ENCODE measurements around the gene NOP9.

NOP9 gene

DNA sequence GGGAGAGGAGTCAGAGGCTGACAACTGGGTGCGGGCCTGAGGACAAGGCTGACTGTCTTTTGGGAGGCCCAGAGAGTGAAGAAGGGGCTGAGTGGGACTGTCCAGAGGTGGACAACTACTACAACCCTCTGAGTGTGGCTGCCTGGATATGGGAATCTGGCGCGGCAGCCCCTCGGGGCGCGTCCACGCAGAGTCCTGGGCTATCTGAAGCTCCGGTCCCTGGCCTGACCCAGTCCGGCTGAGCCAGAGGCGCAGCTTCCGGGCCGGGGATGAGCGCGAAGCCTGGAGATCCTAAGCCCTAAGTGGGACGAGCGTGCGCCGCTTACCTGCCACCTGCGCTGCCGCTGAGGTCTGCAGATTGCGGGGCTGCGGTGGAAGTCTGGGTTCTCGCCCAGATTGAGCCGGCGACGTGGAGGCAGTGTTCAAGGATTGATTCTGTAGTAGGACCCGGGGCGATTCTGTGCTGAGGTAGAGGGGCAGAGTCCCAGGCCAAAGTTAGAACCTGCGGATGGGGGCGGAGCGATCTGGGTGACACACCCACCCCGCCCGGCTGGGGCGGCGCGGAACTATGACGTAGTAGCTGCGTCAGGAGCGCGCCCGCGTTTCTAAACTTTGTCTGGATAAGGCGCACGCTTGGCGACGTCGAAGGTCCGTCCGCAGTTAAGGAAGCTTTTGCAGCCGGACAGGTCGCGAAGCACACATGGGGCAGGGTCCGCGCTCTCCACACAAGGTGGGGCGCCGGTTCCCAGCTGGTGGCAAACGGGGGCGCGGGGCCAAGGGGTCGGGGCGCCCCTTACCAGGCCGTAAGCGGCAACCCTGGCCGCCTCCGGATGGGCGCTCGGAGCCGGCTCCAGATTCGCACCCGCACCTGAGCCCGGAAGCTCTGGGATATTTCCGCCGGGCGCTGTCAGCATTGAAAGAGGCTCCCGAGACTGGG, at the start of gene NOP9, which contains the start of gene DHRS1:
TSS of gene NOP9 (plus strand) at position 596 of the 937 bp plus-strand sequence. CDS start at position 701, 105 bp downstream.
TSS of gene DHRS1 (minus strand) at position 526 of the 937 bp plus-strand sequence. CDS start 674 bp downstream, outside the sequence.
- DNase-seq (ENCODE audit: low read depth in 2 of 2), result peak; percentile 83 to 88

GRCh38 chr14:24250354-24250753, 49.3 kb upstream of the NOP9 start:
- DNase-seq (ENCODE audit: low read depth in 2 of 2), result no peak

- DNase-seq (ENCODE audit: low read depth in 2 of 2), result no peak
Measured at GRCh38 chr14:24251880-24252288, 47.8 kb upstream of the NOP9 start.

GRCh38 chr14:24252289-24253124, 47.1 kb upstream of the NOP9 start:
- DNase-seq (ENCODE audit: low read depth in 2 of 2), result no peak

DNA sequence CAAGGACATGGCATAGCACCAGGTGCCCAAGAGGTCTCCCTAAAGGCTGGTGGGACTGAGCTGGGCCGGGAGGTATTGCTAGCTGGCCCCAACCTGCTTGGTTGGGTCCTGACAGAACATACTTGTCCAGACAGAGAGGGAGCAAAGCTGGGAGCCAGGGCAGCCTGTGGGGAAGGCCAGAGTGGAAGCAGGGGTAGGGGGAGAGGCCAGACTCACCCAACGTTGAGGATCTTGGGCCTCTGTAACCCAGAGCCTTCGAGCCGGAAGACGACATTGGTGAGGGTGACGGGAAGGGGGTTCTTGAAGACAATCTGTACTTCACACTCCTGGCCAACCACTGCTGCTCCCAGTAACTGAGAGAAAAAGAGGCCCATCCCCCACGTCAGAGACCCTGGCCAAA, 45.7 kb upstream of the NOP9 start:
- DNase-seq (ENCODE audit: low read depth in 2 of 2), result no peak

DNA sequence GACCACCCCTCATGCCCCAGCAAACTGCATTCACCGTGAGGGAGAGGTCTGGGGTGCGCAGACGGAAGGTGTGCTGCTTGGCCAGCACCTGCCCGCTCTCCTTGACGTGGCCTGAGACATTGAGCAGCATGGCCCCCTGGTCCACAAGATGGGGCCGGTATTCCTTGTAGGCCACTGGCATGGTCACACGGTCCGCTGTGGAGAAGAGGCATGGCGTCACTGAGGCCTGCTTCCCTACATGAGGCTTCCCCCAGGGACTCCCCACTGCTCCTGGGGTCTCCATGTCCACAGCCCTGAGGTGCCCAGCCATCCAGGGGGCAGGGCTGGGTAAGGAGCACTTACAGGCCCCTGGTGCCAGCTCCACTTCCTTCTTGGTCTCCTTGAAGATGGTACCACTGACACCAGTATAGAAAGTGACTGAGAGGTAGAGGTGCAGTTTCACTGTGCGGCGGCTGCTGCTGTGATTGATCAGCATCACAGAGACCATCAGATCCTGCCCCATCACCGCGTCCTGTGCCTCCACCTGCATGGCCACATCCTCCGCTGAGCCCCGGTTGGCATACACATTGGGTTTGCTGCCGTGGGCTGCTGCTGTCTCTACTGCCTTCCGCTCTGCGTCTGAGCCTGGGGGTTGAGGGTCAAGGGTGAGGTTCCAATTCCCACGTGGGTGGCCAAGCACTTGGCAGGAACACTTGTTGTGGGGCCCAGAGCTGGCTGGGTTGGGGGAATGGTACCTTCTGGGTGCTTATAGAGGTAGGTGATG, 44.8 kb upstream of the NOP9 start:
- DNase-seq (ENCODE audit: low read depth in 2 of 2), result no peak

GRCh38 chr14:24255438-24255837, 44.2 kb upstream of the NOP9 start:
- DNase-seq (ENCODE audit: low read depth in 2 of 2), result no peak

GRCh38 chr14:24255931-24256711, 43.5 kb upstream of the NOP9 start:
- DNase-seq (ENCODE audit: low read depth in 2 of 2), result no peak

DNA sequence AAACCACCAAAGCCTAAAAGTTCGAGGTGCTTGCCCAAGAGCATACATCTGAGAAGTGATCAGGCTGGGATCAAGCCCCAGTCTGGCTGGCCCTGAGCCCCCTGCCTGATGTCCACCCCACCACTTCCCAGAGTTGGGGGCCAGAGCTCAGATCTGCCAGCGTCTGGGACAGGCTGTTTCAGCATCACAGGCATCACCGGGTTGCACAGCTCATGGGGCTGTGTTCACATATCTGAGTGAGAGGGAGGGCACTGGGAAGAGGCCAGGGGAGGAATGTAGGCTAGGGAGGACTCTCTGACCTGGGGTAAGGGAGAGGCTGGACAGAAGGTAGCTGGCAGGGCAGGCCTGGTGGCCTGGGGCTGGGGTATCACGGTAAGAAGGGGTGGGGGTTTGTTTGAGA, 42.7 kb upstream of the NOP9 start:
- DNase-seq (ENCODE audit: low read depth in 2 of 2), result no peak

DNA sequence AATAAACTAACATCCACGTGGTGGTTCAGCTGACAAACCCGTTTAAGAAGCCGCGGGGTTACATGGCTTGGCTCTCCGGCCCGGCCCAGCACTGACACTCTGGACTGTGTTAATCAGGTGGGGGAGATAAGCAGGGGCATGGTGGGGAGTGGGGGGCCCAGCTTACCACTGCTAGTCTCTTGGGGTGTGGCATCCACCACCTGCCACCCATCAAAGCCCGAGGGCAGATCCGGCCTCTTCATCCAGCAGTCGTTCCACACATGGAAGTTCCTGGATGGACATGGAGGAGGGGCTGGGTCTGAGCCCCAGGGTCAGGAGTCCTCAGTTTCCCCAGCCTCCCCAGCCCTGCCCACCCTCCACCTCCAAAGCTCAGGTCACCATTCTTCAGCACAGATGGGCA, 41.5 kb upstream of the NOP9 start:
- no peak for DNase-seq (ENCODE audit: low read depth in 2 of 2)

GRCh38 chr14:24258548-24259265, 40.9 kb upstream of the NOP9 start:
- DNase-seq (ENCODE audit: low read depth in 2 of 2), result no peak

GRCh38 chr14:24259282-24260025, 40.2 kb upstream of the NOP9 start:
- DNase-seq (ENCODE audit: low read depth in 2 of 2), result no peak

- DNase-seq (ENCODE audit: low read depth in 2 of 2), result no peak
Measured at GRCh38 chr14:24260026-24260779, 39.4 kb upstream of the NOP9 start.

DNA sequence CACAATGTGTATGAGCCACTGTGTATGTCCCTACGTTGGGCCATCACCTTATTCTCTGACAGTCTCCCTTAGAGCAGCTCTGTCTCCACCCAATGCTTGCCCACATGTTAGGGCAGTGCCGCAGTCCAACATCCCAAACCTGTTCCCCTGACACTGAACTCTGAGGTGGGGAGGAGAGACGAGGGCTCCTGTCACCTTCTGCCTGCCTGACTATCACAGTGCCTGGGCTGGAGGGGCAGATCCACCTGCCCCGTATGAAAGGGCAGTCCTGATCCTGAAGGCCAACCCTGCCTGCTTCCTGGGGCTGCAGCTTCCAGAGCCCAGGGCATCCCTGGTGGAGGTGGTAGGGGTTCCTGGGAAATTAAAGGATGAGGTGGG, 38.9 kb upstream of the NOP9 start:
- DNase-seq (ENCODE audit: low read depth in 2 of 2), result no peak

DNA sequence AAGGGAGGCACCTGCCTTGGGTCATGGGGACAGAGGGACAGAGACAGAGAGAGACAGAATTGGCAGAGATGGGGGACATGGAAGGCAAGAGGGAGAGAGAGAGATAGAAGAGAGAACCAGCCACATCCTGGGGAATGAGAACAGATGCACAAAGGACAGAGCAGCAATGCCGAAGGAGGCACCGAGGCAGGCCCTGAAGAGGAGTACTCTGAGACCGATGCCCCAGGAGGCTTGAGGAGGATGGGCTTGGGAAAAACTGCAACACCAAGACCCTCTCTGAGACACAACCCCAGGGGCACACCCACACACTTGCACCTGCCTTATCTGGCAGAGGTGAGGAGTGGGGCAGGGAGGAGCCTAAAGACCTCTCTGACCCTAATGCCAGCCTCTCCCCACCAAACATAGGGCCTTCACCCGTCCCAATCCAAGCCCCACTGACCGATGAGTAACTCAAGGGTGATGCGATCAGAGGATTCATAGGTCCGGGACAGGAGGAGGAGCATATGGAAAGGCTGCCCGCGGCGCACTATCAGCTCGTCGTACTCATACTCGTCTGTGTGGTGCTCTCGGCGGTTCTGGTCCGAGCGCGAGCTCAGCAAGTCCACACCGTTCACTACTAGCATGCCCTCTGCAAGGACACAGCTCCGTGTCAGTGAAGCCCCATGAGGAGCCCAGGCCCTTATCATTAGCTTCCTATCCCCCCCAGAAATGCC, 38.2 kb upstream of the NOP9 start:
- no peak for DNase-seq (ENCODE audit: low read depth in 2 of 2)

- no peak for DNase-seq (ENCODE audit: low read depth in 2 of 2)
Measured at GRCh38 chr14:24261969-24262327, 37.7 kb upstream of the NOP9 start.

DNA sequence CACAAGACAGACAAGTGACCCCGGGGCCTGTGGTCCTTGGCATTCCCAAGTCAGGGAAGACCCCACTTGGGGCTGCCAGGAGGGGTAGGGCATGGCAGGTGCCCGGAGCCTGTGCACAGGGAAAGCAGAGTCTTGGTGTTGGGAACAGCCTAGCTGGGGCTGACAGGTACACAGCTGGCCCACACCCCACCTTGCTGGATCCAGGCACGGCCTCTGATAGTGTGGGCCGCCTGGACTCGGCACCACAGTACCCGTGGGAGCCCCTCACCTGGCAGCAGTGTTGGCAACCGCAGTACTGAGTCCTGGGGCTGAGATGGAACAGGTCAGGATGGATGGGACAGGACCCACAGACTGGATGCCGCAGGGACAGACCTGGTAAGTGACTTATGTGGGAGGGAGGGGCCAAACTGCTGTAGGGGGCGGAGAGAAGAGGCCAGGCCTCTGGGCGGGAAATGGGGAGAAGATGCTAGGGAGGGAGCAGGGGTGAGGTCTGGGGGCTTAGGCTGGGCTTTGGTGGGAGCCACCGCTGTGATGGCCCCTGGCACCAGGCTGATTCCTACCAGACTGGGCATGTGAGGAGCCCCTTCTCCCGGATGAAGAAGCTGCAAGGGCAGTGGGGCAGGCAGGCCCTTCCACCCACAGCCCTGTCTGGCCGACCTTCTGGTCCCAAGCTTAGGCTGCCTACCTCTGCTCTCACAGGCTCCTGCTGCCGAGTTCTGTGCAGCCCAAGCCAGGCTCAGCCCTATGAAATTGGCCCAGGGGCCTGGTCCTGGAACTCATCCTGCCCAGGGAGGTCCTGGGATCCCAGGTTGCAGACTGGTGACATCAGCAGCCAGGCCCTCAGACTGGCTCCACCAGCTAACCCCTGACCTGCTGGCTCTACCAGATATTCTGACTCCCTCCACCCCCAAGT, 36.6 kb upstream of the NOP9 start, which contains the start of gene TGM1:
TSS of gene TGM1 (minus strand) at position 357 of the 913 bp plus-strand sequence. CDS start 825 bp downstream, outside the sequence.
- DNase-seq (ENCODE audit: low read depth in 2 of 2), result no peak
